Measurements from ENCODE around the gene GRHL1. TPM values are rescaled to one million over a fixed set of nuclear protein-coding genes. Genes with fewer than 3 reads are reported as not detected.

GRHL1 gene
- total and polyA plus RNA-seq, 9 of the 15 experiments (the other 6 are each of a cell fraction or from before 2014, with no cell fraction given) = 1.7 to 6.1 (median 4.7) TPM

DNA sequence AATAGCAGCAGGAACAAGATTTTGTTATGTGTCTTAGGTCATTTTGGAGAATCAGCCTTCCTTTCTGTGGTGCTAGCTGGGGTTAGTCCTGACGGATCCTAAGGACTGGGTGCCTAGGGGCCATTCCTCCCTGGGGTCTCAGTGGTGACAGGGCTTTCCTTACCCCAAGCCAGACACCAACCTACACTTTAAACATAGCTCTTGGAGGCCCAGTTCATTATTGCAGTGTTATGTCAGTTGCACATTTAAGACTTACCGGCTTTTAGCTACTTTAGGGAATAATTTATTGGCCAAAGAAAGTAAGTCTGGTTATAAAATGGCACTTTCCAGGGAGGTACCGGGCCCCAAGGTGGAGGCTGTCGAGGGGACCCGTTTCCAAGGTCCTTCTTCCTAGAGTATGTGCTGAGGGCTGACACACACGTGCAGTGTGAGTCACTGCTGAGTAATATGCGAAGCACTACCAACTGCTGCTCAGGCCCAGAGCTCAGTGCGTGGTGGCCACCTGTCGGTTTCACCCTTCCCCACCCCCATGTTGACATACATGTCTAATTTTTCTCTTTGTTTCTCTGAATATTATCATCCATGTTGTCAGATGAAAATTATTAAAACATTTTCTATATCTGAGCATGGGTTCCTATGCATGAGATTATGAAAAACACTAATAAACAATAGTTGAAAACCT is 37.0 kb upstream of the GRHL1 start (continued):
- no peak for TF ChIP-seq KLF10 (CRISPR knock-in tag; IDR thresholded peaks at IDR 0.05)
- TF ChIP-seq, protein P1, sequence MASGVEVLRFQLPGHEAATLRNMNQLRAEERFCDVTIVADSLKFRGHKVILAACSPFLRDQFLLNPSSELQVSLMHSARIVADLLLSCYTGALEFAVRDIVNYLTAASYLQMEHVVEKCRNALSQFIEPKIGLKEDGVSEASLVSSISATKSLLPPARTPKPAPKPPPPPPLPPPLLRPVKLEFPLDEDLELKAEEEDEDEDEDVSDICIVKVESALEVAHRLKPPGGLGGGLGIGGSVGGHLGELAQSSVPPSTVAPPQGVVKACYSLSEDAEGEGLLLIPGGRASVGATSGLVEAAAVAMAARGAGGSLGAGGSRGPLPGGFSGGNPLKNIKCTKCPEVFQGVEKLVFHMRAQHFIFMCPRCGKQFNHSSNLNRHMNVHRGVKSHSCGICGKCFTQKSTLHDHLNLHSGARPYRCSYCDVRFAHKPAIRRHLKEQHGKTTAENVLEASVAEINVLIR (CRISPR knock-in tag; IDR thresholded peaks at IDR 0.05) = no peak
- TF ChIP-seq ZNF274 (IDR thresholded peaks at IDR 0.05; ENCODE audit: borderline replicate concordance, low read depth, low read length) = no peak
- no peak for TF ChIP-seq OTX1 (CRISPR knock-in tag; IDR thresholded peaks at IDR 0.05)
- peak; percentile 78 for TF ChIP-seq SMARCA4 (IDR thresholded peaks at IDR 0.05)
- TF ChIP-seq ZNF253 (CRISPR knock-in tag; conservative IDR thresholded peaks at IDR 0.05) = no peak
- peak; percentile 67 to 85 for TF ChIP-seq FOXA3 (CRISPR knock-in tag; conservative IDR thresholded peaks at IDR 0.05 in 1 of 2, IDR thresholded peaks at IDR 0.05 in 1 of 2)
- TF ChIP-seq ADNP (tag; IDR thresholded peaks at IDR 0.05) = no peak
- TF ChIP-seq, protein P2, sequence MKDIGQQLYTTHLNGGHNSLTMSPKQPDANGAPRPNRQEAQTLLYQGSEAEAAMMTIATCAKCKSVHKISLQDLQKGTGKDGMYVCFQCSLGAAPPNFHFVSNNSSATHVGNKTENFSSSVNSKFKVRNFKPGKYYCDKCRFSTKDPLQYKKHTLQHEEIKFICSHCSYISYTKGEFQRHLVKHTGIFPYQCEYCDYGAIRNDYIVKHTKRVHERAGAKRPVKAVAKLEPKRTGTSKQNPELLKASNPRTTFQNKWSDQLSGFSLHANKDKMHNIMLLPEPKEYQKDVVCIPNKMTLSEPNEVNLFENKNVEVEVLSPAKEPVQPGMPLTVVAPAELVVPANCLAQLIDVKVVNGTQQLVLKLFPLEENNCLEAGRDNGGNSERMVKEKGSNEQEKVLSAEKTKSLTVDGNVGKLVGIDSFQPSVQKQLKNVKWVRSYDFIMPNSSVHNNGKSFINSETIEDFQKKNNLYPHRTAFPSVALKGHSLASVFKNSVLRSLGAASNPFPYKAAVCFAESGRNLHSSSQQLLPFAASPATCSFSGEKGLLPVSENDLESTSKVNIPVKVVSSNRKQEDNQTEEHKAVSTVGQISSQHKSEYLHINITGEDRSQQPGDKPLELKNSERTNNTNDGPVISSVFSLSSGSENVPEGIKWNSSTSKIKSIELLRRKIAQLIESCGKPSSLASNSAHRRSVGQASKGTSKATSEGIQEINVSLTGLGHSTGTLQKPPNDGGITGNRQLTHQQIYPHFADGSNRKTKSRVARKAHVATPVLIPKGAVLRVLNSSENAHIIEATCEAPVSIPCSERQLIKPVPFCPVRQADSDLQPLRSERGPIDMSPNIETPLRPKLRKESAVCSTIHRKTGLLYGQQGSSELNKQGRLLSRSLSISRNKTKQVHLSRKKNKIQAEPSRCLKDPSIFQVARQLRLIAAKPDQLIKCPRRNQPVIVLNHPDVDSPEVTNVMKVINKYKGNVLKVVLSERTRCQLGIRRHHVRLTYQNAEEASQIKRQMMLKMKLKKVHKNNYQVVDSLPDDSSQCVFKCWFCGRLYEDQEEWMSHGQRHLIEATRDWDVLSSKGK (CRISPR knock-in tag; IDR thresholded peaks at IDR 0.05) = no peak
- TF ChIP-seq ETS2 (tag; IDR thresholded peaks at IDR 0.05; ENCODE audit: borderline replicate concordance, poor library complexity, severe bottlenecking) = no peak
- no peak for TF ChIP-seq POLR2AphosphoS2 (IDR thresholded peaks at IDR 0.05; ENCODE audit: low read length)
- no peak for TF ChIP-seq DNMT1 (IDR thresholded peaks at IDR 0.05)
- TF ChIP-seq SNRNP70 (optimal IDR thresholded peaks at IDR 0.05; ENCODE audit: low read depth, low read length) = no peak
- no peak for TF ChIP-seq TCFL5 (CRISPR knock-in tag; conservative IDR thresholded peaks at IDR 0.05)
- TF ChIP-seq, protein P3, sequence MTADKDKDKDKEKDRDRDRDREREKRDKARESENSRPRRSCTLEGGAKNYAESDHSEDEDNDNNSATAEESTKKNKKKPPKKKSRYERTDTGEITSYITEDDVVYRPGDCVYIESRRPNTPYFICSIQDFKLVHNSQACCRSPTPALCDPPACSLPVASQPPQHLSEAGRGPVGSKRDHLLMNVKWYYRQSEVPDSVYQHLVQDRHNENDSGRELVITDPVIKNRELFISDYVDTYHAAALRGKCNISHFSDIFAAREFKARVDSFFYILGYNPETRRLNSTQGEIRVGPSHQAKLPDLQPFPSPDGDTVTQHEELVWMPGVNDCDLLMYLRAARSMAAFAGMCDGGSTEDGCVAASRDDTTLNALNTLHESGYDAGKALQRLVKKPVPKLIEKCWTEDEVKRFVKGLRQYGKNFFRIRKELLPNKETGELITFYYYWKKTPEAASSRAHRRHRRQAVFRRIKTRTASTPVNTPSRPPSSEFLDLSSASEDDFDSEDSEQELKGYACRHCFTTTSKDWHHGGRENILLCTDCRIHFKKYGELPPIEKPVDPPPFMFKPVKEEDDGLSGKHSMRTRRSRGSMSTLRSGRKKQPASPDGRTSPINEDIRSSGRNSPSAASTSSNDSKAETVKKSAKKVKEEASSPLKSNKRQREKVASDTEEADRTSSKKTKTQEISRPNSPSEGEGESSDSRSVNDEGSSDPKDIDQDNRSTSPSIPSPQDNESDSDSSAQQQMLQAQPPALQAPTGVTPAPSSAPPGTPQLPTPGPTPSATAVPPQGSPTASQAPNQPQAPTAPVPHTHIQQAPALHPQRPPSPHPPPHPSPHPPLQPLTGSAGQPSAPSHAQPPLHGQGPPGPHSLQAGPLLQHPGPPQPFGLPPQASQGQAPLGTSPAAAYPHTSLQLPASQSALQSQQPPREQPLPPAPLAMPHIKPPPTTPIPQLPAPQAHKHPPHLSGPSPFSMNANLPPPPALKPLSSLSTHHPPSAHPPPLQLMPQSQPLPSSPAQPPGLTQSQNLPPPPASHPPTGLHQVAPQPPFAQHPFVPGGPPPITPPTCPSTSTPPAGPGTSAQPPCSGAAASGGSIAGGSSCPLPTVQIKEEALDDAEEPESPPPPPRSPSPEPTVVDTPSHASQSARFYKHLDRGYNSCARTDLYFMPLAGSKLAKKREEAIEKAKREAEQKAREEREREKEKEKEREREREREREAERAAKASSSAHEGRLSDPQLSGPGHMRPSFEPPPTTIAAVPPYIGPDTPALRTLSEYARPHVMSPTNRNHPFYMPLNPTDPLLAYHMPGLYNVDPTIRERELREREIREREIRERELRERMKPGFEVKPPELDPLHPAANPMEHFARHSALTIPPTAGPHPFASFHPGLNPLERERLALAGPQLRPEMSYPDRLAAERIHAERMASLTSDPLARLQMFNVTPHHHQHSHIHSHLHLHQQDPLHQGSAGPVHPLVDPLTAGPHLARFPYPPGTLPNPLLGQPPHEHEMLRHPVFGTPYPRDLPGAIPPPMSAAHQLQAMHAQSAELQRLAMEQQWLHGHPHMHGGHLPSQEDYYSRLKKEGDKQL (CRISPR knock-in tag; IDR thresholded peaks at IDR 0.05; ENCODE audit: borderline replicate concordance) = no peak
- TF ChIP-seq SAFB (IDR thresholded peaks at IDR 0.05; ENCODE audit: borderline replicate concordance, low read depth, low read length) = no peak

Measured in K562 (cell line).